ENCODE data around the gene STRBP.

GRCh38 chr9:123150708-123151503 is 117.5 kb downstream of the STRBP start:
- TF ChIP-seq RELA (CRISPR knock-in tag; IDR thresholded peaks at IDR 0.05; ENCODE audit: borderline replicate concordance) (no peak), CTCF (IDR thresholded peaks at IDR 0.05) (no peak), MLX (CRISPR knock-in tag; IDR thresholded peaks at IDR 0.05) (no peak), TCF7 (CRISPR knock-in tag; IDR thresholded peaks at IDR 0.05; ENCODE audit: low read depth) (no peak), NFE2L1 (CRISPR knock-in tag; IDR thresholded peaks at IDR 0.05) (no peak)
